DMS 273 (cell line): ENCODE data around the gene DNAL1.
A peak's percentile ranks its signal among the peaks of the same experiment; 100 is the strongest.
"Not testable (repeated sequence)": the region's sequence is repeated elsewhere in the genome, so short reads cannot be mapped to it uniquely, and the experiment has no call there.

Source experiments
- DNase-seq: peaks from one replicate; lab custom pipeline; 2025; ENCODE audit not compliant: unreplicated experiment; lab: John Stamatoyannopoulos, UW

The DNAL1 gene

DNA sequence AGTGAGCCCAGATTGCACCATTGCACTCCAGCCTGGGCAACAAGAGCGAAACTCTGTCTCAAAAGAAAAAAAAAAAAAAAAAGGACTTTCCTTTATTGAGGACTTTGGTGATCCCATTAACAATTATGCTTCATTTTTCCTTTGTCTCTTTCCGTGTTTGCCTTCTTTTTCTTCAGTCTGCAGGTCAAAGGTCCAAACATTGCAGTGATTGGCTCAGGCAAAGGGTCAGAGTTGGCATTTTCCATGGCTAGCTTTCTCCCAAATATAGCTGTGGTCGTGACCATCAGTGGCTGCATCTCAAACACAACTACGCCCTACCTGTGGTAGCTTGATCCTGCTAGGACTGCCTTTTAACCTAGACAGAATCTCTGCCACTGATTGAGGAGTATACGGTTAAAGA lies 7.0 kb upstream of the DNAL1 start:
- no peak for DNase-seq

DNA sequence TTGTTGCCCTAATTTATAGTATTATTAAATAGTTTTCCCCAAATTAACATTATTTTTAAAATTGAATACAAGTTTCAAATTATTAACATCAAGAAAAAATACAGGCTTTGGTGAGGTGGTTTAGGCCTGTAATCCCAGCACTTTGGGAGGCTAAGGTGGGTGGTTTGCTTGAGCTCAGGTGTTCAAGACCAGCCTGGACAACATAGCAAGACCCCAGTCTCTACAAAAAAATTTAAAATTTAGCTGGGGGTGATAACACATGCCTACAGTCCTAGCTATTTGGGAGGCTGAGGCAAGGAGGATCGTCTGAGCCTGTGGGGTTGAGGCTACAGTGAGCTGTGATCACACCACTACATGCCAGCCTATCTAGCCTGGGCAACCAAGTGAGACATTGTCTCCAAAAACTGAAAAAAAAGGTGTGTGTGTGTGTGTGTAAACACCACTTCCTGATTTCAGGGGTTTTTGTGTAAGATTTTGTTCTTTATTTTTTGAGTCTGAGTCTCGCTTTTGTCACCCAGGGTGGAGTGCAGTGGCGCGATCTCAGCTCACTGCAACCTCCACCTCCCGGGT lies 3.9 kb upstream of the DNAL1 start:
- no peak for DNase-seq

DNA sequence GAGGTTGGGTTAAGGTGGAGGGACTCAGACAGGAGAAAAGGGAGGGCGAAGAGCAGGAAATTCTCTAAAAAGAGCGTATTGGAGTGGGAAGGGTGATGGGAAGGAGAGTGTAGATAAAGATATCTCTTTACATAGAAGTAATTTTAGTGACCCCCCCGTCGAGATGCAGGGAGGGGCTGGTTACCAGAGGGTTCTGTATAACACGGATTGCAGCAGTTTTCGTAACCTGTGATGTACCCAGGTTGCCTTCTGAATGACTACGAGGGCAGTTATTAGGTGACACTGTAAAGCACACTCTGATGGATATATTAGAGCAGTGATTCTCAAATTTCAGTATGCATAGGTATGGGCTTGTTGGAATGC lies 443 bp downstream of the DNAL1 start:
- DNase-seq, result no peak

DNA sequence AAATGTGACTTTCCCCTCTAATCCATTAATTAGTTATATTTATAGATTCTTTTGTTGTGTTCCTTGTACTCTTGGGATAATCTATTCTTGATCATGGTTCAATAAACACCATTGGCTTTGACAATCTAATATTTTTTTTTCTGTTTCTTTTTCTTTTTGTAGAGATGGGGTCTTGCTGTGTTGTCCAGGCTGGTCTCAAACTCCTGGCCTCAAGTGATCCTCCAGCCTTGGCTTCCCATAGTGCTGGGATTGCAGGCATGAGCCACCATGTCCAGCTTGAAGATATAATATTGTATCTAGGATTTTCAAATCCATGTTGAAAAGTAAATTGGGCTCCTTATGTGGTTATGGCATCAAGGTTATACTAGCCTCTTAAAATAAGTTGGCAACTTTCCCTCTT lies 6.2 kb downstream of the DNAL1 start:
- DNase-seq, result no peak

DNA sequence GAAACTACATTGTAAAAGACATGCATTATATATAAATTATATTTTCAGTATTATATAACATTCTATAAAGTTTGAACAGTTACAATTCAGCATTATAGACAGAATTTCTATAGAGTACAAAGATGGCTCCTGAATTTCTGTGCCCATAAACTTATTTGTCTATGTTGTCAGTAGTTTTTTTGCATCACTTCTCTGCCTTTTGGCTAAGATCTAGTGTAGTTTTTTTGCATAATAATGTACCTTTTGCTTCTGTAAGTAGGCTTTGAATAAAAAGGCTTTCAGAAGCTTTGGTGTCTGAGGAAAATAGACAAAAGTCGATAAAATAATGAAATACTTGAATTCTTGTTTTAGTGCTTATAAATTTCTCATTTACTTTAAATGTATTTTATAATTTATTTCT lies 11.1 kb downstream of the DNAL1 start:
- DNase-seq, result no peak

DNA sequence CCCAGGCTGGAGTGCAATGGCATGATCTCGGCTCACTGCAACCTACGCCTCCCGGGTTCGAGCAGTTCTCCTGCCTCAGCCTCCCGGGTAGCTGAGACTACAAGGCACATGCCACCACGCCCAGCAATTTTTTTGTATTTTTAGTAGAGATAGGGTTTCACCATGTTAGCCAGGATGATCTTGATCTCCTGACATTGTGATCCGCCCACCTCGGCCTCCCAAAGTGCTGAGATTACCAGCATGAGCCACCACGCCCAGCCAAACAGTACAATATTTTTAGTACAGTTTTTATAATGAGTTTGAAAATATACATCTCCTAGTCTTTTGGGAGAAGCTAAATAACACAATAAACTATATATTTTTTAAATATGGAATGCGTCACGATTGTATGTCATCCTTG lies 14.4 kb downstream of the DNAL1 start:
- not testable (repeated sequence) for DNase-seq

DNA sequence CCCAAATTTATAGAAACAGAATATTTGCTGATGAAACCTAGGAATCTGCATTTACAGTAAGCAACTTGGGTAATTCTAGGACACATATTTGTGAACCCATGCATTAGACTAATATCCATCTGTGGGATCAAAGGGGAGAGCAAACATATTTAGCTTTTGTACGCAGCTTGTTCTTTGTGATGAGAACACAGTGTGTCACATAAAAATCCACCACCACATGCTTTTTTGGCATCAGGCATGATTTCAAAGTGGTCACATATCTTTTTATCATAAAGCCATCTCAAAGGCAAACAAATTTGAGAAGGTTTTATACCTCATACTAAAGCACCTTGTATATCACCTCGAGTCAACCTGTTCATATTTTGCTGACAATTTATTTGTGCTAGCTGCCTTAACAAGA lies 15.7 kb downstream of the DNAL1 start:
- DNase-seq, result no peak

DNA sequence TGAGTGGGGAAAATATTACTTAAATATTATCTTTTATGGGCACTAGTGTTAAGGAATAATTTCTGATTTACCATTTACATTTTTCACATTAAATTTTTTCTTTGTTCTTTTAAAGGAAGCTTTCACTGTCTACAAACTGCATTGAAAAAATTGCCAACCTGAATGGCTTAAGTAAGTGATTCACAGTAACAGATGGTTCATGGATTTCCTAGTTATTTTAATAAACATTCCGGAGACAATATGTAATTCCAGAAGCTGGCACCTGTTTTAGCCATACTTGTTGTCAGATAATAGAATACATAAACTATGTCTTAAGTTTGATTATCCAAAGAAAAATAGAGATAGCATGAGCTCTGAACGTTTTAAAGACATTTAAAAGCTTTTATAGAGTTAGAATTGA lies 17.1 kb downstream of the DNAL1 start:
- DNase-seq, result peak; percentile 48

GRCh38 chr14:73662487-73662943 lies 17.7 kb downstream of the DNAL1 start:
- peak; percentile 71 for DNase-seq

GRCh38 chr14:73663548-73664212 lies 18.9 kb downstream of the DNAL1 start:
- no peak for DNase-seq

GRCh38 chr14:73665130-73665529 lies 20.3 kb downstream of the DNAL1 start:
- DNase-seq, result no peak

- DNase-seq, result no peak
Observed at GRCh38 chr14:73666583-73666982, 21.8 kb downstream of the DNAL1 start.

DNA sequence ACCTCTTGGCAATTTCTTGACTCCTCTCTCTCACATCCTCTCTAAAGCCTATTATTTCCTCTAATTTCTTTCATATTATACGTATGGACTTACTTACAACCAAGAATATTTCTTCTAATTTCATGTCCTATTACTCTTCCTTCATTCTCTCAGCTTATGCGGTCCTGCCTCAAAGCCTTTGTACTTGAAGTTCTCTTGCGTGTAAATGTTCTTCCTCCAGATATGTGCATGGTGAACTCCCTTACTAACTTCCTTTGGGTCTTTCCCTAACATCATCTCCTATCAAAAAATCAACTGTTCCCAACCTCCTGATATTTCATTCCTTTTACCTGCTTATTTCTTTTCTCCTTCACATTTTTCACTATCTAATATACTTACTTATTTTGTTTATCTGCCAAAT lies 23.1 kb downstream of the DNAL1 start:
- DNase-seq, result no peak

DNA sequence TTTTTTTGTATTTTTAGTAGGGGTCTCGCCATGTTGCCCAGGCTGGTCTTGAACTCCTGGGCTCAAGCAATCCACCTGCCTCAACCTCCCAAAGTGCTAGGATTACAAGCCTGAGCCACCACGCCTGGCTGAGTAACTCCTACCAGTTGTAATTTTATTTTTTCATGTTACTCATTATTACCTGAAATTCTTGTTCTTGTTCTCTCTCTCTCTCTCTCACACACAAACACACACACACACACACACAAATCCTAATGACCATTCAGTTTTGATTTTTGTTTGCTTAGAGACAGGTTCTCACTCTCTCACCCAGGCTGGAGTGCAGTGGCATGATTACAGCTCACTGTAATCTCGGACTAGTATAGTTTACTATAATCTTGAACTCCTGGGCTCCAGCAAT lies 30.2 kb downstream of the DNAL1 start:
- no peak for DNase-seq

- DNase-seq, result no peak
Observed at GRCh38 chr14:73678698-73679097, 33.9 kb downstream of the DNAL1 start.

- no peak for DNase-seq
Observed at GRCh38 chr14:73680821-73681220, 36.0 kb downstream of the DNAL1 start.

GRCh38 chr14:73684627-73685026 lies 39.8 kb downstream of the DNAL1 start:
- DNase-seq, result no peak

- DNase-seq, result no peak
Observed at GRCh38 chr14:73685328-73685727, 40.5 kb downstream of the DNAL1 start.

DNA sequence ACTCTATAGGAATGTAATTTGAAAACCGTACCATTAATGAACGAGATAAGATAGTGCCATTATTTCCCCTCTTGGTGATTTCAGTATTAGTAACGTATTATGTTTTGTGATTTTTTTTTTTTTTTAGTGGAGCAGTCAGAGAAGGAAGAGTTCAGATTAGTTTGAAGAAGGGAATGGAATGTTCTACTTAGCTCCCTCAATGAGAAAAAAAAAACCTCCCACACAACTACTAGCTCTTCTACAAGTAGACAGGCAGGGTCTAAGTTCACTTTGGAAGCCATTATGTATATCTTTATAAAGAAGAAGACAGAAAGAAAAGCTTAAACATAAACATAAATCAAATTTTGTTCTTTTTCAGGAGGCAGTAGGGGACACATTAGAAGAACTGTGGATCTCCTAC lies 42.1 kb downstream of the DNAL1 start:
- DNase-seq, result no peak

DNA sequence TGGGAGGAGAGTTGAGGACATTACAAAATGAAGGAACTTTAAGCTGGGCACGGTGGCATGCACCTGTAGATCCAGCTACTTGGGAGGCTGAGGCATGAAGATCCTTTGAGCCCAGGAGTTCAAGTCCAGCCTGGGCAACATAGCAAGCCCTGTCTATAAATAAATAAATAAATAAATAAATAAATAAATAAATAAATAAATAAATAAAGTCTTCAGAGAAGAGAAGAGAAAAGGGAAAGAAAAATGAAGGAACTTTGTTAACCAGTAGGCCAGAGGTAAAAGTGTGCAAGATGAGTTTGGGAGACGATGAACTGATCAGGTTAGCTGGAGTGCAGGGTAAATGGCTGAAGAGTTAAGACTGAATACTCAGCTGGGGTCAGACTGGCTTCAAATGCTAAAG lies 49.3 kb downstream of the DNAL1 start:
- no peak for DNase-seq

DNA sequence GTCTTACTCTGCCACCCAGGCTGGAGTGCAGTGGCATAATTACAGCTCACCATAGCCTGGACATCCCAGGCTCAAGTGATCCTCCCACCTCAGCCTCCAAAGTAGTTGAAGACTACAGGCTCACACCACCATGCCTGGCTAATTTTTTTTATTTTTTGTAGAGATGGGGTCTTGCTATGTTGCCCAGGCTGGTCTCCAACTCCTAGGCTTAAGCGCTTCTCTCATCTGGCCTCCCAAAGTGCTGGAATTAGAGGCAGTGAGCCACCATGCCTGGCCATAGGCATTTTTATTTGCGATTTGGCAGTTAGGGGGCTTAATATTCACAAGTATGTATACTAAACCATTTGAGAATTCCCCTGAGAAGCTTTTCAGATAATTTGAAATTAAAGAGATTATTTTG lies 50.3 kb downstream of the DNAL1 start:
- DNase-seq, result no peak

DNA sequence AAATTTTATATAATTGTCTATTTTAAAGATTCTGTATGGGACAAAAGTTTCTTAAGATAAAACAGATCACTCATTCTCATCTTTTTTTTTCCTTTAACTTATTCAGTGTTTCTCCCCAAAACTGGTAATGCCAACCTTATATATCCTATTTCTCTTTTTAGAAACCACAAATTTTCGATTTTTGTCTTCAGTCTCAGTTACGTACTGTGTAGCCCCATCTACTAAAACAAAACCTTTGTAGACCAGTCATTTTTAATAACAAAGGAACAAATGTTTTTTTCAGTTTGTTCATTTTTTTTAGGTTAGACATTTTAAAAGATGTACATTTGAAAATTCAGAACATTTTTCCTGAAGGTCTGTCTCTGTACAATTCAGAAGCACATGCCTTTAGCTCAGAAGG lies 51.2 kb downstream of the DNAL1 start:
- no peak for DNase-seq
